Smooth muscle cell of the brain vasculature (primary cell): ENCODE measurements around the gene CDKL4.
"Not testable (repeated sequence)": the region's sequence is repeated elsewhere in the genome, so short reads cannot be mapped to it uniquely, and the experiment has no call there.

Experiments
- DNase-seq: peaks from one replicate; pipeline ENCODE4 v3.0.0-alpha.2; 2012; ENCODE audit warnings: low read depth, low spot score

The CDKL4 gene

DNA sequence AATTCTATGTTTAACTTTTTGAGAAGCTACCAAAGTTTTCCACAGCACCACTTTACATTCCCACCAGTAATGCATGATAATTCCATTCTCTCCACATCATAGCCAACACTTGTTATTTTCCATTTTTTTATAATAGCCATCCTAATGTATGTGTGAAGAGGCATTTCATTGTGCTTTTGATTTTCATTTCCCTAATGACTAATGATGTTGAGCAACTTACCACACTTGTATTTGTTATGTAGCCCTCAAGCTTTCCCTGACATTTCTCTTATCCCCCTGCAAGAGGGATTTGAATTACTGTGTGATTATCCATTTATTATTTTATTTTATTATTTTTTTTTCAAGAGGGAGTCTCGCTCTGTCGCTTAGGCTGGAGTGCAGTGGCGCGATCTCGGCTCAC, 99.4 kb downstream of the CDKL4 start:
- no peak for DNase-seq

DNA sequence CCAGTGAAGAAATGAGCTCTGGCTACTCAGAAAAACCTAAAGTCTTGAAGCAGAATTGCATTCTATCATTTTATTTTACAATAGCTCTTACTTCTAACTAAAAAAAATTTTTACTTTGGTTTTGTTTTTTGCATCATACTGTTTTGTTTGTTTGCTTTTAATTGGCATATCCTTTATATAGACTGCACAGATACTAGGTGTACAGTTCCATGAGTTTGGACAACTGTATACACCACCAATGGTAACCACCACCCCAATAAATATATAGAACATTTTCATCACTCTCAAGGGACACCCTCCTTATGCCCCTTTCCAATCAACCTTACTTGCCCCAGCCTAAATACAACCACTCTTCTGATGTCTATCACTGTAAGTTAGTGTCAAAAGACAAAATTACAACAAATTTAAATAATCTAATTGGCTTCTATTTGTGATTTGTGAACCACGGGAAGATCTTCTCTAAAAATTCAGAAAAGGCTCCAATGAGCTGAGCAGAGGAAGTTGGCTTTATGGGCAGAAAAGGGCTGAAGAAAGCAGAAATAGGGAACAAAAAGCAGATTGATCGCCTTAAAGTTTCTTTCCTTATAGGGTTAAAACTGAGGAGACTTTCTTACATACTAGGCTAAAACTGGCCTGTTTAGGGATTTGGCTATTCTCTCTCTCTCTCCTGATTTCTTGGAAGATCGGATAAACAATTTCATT, 100.7 kb downstream of the CDKL4 start:
- no peak for DNase-seq

DNA sequence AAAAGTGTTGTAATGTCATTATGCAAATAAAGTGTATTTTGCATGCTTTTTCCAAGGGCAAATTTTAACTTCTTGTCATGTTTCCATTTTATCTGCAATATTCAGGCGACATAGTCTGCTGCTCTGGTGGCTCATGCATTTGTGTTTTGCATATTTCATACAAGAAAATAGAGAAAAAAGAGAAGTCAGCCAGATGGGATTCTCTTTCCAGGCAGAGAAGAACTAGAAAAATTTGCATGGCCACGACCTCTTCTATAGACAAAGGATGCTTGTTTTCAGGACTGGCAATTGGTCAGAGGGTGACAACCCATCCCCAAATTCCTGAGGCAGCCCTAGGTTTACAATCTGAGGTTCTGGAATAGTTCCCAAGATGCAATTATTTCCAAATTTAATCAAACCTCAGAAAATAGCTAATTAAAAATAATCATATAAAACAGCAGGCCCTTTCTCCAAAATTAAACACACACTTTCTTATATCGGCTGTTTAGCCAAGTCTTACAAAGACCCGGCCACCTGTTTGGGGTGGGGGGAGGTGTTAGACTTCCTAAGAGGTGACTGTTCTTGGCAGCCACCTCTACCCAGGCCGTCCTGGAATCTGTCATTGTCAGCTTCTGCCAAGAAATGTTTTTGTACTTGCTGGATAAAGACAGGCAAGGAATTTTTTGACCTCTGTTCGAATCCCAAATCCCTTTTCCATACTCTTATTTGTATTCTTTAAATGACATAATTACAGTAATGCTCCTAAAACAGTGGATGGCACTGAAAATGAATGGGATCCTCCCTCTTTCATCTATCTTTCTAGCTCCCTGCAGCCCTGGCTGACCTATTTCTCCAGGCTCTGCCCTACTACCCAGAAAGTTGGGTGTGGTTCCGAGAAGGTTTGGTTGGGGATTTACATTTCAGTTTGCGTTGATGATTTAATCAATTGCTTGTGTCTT, 102.2 kb downstream of the CDKL4 start:
- no peak for DNase-seq

DNA sequence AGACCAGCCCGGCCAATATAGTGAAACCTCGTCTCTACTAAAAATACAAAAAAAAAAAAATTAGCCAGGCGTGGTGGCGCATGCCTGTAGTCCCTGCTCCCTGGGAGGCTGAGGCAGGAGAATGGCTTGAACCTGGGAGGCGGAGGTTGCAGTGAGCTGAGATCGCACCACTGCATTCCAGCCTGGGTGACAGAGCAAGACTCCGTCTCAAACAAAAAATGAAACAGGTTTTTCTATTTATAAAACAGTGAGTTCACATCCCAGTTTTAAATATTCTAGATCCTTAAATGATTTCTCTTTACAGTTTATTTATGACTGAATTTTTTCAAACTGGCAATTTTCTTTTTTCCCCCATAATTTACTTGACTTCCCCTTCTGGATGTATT, 102.8 kb downstream of the CDKL4 start:
- not testable (repeated sequence) for DNase-seq

DNA sequence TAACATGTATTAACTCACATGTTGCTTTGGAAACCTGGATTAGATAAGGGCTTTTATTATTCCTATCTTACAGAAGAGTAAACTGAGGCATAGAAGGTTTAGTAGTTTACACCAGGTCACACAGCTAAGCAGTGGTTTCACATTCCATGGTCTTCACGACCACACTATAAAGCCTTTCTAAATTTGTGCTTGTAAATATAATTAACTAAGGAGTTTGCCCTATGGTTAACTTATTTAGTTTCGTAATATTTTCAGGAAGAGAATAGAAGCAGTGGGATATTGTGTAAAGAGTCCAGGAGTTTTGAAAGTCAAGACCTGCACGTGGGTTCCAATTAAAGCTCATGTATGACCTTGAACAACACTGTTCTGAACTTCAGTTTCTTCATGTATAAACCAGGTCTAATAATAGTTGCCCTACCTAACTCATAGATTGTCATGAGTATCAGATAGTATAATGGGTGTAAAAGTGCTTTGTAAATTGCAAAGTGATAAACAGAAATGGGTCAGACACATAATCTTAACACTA, 103.4 kb downstream of the CDKL4 start:
- DNase-seq: no peak

DNA sequence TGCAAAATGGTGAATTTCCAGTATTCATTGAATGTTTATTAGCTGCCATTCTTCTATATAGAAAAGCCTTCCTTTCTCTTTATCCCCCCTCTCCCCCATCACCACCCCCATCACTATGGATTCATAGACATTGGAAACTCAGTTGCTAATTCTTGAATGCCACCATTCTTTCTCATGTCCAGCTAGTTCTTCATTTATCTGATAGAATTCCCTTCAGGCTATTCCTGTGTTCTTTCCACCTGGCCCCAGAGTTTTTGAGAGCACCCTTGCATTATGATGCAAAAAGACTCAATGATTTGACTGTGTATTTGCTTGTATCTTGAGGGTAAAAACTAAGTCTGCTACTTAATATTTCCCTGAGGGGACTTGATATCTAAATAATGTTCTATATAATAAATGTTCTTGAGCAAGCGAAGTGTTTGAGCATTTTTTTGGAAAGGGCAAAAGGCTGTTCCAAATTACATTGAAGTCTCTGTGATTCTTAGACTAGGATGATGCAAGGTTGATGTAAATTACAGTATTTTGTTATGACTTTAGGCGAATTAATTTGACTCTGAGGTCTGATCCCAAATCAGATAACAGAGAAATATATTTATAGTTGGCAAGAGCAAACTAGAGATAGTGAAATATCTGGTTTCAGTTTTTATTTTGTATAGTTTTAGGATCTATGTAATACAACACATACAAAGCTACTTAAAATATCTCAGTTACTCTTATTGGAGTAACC, 104.1 kb downstream of the CDKL4 start:
- DNase-seq: no peak

DNA sequence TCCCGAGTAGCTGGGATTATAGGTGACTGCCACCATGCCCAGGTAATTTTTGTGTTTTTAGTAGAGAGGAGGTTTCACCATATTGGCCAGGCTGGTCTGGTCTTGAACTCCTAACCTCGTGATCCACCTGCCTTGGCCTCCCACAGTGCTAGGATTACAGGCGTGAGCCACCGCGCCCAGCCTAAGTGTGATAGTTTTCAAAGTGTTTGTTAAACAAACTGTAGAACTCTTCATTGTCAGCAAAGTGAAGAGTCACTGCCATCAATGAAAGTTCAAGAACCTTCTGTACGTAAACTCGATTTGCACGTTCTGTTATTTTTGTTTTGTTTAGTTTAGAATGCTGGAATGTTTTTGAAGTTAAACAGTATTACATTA, 104.9 kb downstream of the CDKL4 start:
- no peak for DNase-seq

DNA sequence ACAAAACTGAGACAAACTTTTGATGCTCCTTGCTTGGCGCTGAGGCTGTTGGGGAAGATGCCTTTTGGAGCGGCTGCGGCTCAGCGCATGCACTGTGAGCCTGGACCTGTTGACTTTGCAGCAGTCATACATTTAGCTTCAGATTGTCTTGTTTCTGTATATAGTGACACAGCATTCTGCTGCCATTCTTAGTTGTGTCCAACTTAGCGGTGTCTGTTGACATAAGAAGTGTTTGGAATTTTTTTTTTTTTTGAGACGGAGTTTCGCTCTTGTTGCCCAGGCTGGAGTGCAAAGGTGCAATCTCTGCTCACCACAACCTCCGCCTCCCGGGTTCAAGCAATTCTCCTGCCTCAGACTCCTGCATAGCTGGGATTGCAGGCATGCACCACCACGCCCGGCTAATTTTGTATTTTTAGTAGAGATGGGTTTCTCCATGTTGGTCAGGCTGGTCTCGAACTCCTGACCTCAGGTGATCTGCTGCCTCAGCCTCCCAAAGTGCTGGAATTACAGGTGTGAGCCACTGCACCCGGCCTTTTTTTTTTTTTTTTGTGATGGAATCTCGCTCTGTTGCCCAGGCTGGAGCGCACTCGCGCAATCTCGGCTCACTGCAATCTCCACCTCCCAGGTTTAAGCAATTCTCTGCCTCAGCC, 105.5 kb downstream of the CDKL4 start:
- DNase-seq: not testable (repeated sequence)

DNA sequence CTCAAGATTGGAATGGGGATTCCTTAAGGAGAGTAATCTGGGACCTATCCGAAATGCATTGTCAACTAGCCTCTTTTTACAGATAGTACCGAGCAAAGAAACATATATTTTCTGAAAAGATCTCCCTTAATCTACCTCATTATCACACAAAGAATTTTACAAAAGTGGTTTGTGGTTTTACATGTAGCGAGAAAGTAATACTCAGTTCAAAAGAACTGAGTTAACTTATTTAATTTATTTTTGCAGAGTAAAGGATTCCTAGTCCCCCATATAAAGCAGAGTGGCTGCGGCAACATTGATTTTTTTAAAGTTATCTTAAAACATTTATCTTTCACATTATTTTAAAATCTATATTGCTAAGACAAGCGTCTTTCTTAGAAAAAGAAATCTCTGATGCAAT, 107.0 kb downstream of the CDKL4 start:
- DNase-seq: no peak

DNA sequence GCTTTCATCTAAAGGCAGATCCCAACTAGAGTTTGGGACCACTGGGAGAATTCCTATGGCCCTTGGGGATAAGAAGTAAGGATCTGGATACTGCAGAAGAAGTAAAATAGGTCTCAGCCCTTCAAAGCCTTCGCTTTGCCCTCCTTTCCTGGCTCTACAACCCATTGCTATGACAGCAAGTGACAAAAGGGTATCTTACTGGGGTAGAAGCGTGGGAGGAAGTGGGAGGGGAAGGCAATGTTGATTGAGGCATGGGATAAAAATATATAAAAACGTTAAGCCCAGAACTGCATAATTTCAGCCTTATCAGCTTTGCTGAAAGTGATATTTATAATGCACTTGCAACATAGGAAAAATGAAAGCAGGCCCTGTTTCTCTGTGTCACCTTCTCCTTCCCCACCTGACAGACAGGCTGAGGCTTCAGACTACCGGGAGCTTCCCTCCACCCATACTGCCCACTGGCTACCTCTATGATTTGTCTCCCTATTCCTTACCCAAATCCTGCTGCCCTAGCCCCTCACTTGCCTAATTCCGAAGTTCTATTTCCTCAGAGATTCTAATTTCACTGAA, 108.0 kb downstream of the CDKL4 start:
- DNase-seq: no peak

DNA sequence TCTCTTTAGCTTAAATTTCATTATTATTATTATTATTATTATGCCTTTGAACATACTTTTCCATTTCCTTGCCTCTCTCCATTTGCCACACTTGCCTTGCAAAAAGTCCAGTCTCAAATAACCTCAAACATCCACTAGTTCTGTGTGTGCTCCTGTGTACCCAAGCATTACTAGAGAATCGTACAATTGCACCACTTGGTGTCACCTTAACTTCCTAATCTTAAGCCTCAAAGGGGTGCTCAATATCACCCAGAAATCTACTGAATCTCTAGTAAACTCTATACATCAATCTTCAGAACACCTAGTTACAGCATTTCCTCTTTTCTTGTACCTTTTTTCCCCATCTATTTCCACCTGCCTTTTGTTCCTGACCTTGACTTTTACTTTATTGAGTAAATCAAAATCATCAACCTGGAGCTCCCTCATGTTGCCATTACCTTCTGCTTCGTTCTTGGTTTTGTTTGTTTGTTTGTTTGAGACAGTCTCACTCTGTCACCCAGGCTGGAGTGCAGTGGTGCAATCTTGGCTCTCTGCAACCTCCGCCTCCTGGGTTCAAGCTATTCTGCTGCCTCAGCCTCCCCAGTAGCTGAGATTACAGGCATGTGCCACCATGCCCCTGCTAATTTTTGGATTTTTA, 110.4 kb downstream of the CDKL4 start:
- DNase-seq: no peak

DNA sequence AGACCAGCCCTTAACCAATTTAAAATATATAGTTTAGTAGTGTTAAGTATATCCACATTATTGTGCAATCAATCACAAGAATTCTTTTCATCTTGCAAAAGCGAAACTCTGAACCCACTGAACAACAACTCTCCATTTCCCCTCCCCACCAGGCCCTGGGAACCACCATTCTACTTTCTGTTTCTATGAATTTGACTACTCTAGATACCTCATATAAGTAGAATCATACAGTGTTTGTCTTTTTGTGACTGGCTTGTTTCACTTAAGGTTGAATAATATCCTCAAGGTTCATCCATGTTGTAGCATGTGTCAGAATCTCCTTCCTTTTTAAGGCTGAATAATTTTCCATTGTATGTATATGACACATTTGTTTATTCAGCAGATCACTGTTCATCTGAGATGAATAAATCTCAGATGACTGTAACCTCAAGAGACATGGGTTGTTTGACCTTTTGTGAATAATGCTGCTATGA, 114.8 kb downstream of the CDKL4 start:
- no peak for DNase-seq

DNA sequence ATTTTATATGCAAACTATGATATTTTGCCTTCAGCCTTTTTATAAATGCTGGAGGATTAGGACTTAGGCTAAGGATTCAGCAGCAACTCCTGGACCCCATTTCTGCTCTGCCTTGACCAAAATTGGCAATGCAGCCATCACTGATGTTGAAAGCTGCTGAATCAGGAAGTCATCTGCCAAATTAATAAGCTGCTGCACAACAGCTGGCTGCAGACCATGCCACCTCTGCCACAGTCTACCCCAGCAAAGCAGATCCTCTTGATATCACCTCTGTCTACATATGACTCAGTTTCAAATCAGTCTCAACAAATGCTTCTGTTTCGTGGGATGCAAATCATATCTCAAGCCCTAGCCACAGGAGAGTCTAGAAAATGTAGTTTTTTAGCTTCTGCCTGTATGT, 115.8 kb downstream of the CDKL4 start:
- DNase-seq: no peak
